ENCODE measurements around the gene SPACA4.

GRCh38 chr19:48631225-48631624 is 24.7 kb downstream of the SPACA4 start:
- TF ChIP-seq CTCF (IDR thresholded peaks at IDR 0.05; ENCODE audit: low read depth, low read length, poor library complexity, severe bottlenecking) (no peak), EZH2phosphoT487 (IDR thresholded peaks at IDR 0.05; ENCODE audit: borderline replicate concordance, low read length) (no peak)
